ENCODE data around the gene CCDC102A.

- TF ChIP-seq CTCF (IDR thresholded peaks at IDR 0.05) (no peak), POLR2A (IDR thresholded peaks at IDR 0.05) (no peak)
Observed at GRCh38 chr16:57473176-57473840, 63.1 kb downstream of the CCDC102A start.
